Measurements from ENCODE around the gene ZBTB8OS. TPM values are rescaled to one million over a fixed set of nuclear protein-coding genes. Genes with fewer than 3 reads are reported as not detected.

Gene ZBTB8OS
- total RNA-seq, 1 donor from 2014 or later: 48.0 TPM

DNA sequence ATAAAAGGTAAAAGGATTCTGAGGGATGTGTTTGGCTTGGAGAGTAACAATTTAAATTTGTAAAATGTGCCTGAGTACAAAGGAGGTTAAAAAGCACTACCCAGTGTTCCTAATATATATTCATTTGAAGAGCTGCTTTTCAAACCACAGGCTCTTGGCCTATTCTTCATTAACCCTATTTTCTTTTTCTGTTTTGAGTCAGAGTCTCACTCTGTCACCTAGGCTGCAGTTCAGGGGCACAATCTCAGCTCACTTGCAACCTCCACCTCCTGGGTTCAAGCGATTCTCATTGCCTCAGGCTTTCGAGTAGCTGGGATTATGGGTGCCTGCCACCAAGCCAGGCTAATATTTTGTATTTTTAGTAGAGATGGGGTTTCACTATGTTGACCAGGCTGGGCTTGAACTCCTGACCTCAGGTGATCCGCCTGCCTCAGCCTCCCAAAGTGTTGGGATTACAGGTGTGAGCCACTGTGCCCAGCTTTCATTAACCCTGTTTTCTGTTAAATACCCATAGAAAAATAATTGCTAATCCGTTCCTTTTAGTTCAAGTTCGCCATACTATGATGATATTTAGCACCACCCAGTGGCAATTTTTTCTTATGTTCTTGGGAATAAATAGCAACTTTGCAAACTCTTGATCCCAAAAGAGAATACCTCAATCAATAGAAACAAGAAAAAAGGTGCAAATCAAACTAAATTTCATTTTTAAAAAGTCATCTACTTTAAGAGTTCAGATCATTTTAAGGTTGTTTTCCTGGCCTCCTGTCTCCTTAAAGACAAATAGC, 30.5 kb downstream of the ZBTB8OS start:
- peaks cover 29% of the 10 kb centered on the region for H3K4me1 Mint-ChIP-seq (ENCODE audit: low read depth)
- H3K27me3 Mint-ChIP-seq (ENCODE audit: low read depth): no peaks in the 10 kb centered on the region
- H3K36me3 Mint-ChIP-seq (ENCODE audit: low read depth): peaks cover 48% of the 10 kb centered on the region
- no peak overlapping the region for H3K27ac Mint-ChIP-seq
- DNase-seq (ENCODE audit: low spot score): no peak
- no peak overlapping the region for H3K4me3 Mint-ChIP-seq (ENCODE audit: low read depth)
- intact Hi-C loops (cut with micrococcal nuclease): loop anchor here (10.0 kb wide), 1 partner anchor 95 kb away; no protein-coding TSS in a partner anchor
- peaks cover 3% of the 10 kb centered on the region for H3K9me3 Mint-ChIP-seq

DNA sequence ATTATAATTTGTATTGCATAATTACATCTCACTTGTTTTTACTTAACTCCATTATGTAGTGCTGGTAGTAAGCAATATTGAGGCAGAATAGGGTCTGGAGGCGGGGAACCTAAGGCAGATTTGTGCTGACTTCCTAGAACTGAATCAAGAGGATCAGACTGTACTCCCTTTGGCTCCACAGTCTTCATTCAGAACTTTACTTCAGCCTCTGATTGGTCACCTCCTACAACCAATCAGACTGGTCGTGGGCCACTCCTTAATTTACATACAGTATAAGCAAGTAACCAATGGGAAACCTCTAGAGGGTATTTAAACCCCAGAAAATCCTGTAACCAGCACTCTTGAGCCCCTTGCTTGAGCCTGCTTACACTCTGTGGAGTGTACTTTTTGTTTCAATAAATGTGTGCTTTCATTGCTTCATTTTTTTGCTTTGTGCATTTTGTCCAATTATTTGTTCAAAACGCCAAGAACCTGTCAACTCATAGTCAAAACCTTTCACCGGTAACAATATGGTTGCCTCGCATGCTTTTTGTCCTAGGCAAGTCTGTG, 31.6 kb downstream of the ZBTB8OS start:
- no peaks in the 10 kb centered on the region for H3K9me3 Mint-ChIP-seq
- H3K27me3 Mint-ChIP-seq (ENCODE audit: low read depth): no peaks in the 10 kb centered on the region
- H3K4me3 Mint-ChIP-seq (ENCODE audit: low read depth): no peak overlapping the region
- H3K4me1 Mint-ChIP-seq (ENCODE audit: low read depth): peaks cover 23% of the 10 kb centered on the region
- H3K36me3 Mint-ChIP-seq (ENCODE audit: low read depth): peaks cover 41% of the 10 kb centered on the region
- intact Hi-C loops (cut with micrococcal nuclease): loop anchor here (10.0 kb wide), 1 partner anchor 94 kb away; no protein-coding TSS in a partner anchor
- DNase-seq (ENCODE audit: low spot score): no peak
- H3K27ac Mint-ChIP-seq: no peak overlapping the region

DNA sequence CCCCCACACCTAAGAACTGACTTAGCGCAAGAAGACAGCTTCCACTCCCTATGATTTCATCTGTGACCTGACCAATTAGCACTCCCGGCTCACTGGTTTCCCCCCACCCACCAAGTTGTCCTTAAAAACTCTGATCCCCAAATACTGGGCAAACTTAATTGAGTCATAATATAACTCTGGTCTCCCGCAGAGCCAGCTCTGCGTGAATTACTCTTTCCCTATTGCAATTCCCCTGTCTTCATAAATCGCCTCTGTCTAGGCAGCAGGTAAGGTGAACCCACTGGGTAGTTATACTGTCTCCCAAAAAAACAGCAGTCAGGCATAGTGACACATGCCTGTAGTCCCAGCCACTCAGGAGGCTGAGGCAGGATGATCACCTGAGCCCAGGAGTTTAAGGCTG, 36.9 kb downstream of the ZBTB8OS start:
- H3K36me3 Mint-ChIP-seq (ENCODE audit: low read depth): peaks cover 3% of the 10 kb centered on the region
- H3K27me3 Mint-ChIP-seq (ENCODE audit: low read depth): no peaks in the 10 kb centered on the region
- no peaks in the 10 kb centered on the region for H3K9me3 Mint-ChIP-seq
- H3K4me3 Mint-ChIP-seq (ENCODE audit: low read depth): no peak overlapping the region
- no peak for DNase-seq (ENCODE audit: low spot score)
- intact Hi-C loops (cut with micrococcal nuclease): loop anchor here (10.0 kb wide), 1 partner anchor 89 kb away; no protein-coding TSS in a partner anchor
- peaks cover 2% of the 10 kb centered on the region for H3K4me1 Mint-ChIP-seq (ENCODE audit: low read depth)
- no peak overlapping the region for H3K27ac Mint-ChIP-seq

DNA sequence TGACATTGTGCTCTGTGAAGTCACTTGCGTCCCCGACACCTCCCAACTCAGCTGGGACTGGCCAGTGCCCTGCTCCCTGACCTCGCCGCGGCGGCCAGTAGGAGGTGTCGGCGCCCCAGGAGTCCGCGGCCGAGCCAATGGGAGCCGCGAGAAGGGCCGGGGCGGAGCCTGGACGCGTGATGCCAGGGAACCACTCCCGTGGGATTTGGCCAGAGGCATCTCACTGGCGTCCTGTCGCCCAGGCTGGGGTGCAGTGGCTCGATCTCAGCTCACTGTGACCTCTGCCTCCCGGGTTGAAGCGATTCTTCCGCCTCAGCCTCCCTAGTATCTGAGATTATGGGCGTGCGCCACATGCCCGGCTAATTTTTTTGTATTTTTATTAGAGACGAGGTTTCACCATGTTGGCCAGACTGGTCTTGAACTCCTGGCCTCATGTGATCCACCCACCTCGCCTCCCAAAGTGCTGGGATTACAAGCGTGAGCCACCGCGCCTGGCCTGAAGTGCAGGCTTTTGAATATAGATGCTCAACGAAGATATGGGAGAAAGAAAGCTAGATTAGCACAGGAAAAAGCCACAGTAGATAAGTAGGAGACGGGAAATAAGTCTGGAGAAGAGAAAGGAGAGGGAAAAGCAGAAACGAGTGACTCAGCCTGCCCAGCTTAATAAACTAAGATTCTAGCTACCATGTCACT, 38.0 kb downstream of the ZBTB8OS start:
- Mint-ChIP-seq H3K4me3 (ENCODE audit: low read depth) (peak overlapping the region; percentile 67), H3K27me3 (ENCODE audit: low read depth) (no peaks in the 10 kb centered on the region), H3K36me3 (ENCODE audit: low read depth) (no peaks in the 10 kb centered on the region), H3K4me1 (ENCODE audit: low read depth) (peaks cover 2% of the 10 kb centered on the region), H3K27ac (no peak overlapping the region), H3K9me3 (no peaks in the 10 kb centered on the region)
- intact Hi-C loops (cut with micrococcal nuclease): loop anchor here (10.0 kb wide), 1 partner anchor 88 kb away; no protein-coding TSS in a partner anchor
- peak; percentile 40 for DNase-seq (ENCODE audit: low spot score)

DNA sequence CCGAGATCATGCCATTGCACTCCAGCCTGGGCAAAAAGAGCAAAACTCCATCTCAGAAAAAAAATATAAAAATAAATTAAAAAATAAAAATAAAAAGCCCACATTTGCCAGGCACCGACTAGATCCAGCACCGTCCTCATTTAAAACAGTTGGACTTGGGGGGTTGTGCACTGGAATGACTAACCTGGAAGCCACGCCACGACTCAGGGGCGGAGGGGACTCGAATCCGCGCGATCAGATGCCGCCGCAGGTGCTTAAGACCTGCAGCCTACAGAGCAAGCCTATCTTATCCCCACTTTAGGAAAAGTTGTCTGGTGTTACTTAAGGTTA, 38.5 kb downstream of the ZBTB8OS start:
- no peak overlapping the region for H3K27ac Mint-ChIP-seq
- peaks cover 2% of the 10 kb centered on the region for H3K4me1 Mint-ChIP-seq (ENCODE audit: low read depth)
- H3K36me3 Mint-ChIP-seq (ENCODE audit: low read depth): no peaks in the 10 kb centered on the region
- peak overlapping the region; percentile 67 for H3K4me3 Mint-ChIP-seq (ENCODE audit: low read depth)
- H3K9me3 Mint-ChIP-seq: no peaks in the 10 kb centered on the region
- DNase-seq (ENCODE audit: low spot score): no peak
- intact Hi-C loops (cut with micrococcal nuclease): loop anchor here (10.0 kb wide), 1 partner anchor 87 kb away; no protein-coding TSS in a partner anchor
- H3K27me3 Mint-ChIP-seq (ENCODE audit: low read depth): no peaks in the 10 kb centered on the region

DNA sequence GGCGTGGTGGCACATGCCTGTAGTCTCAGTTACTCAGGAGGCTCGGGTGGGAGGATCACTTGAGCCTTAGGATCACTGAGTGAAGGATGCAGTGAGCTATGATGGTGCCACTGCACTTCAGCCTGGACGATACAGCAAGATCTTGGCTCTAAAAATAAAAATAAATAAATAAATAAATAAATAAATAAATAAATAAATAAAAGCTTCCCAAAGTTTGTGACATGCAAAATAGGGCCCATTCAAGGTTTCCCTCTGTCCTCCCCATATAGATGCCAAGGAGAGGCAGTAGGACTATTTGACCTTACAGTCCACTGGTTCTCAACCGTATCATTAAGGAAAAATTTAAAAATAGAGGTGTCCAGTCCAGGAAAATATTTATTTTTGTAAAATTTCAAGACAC, 41.2 kb downstream of the ZBTB8OS start:
- no peak for DNase-seq (ENCODE audit: low spot score)
- H3K4me1 Mint-ChIP-seq (ENCODE audit: low read depth): peaks cover 2% of the 10 kb centered on the region
- no peaks in the 10 kb centered on the region for H3K9me3 Mint-ChIP-seq
- H3K36me3 Mint-ChIP-seq (ENCODE audit: low read depth): no peaks in the 10 kb centered on the region
- H3K27me3 Mint-ChIP-seq (ENCODE audit: low read depth): no peaks in the 10 kb centered on the region
- no peak overlapping the region for H3K4me3 Mint-ChIP-seq (ENCODE audit: low read depth)
- intact Hi-C loops (cut with micrococcal nuclease): no loop called here
- no peak overlapping the region for H3K27ac Mint-ChIP-seq

DNA sequence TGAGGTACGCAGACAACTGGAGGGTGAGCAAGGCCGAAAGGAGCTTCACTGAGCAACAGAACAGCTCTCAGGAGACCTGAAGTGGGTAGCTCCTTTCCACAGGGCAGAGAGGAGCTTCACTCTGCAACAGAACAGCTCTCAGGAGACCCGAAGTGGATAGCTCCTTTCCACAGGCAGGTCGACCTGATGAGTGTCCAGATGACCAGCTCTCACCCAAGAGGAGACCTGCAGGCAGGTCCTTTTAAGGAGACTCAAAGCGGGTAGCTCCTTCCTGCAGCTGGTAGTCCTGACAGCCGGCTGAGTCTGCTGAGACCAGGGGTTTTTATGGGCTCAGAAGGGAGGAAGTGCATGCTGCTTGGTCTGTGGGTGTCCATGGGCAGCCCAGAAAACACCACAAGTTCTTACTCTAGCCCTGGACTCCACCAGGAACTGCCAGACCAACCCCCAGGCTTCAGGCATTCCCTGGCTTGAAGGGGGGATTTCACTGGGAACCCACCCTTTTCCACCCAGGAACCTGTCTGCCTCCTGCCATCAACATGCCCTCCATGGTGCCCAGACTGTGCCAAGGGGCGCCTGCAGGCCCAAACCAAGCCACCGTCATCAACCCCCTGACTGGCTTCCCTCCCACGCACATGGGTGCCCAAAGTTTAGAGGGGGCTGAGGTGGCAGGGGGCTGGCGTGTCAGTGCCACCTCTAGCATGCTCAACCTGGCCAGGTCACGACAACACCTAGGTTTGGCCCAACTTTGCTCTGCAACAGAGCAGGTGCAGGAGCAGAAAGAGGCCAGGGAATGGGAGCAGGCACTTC, 43.6 kb downstream of the ZBTB8OS start:
- no peaks in the 10 kb centered on the region for H3K36me3 Mint-ChIP-seq (ENCODE audit: low read depth)
- intact Hi-C loops (cut with micrococcal nuclease): no loop called here
- DNase-seq (ENCODE audit: low spot score): no peak
- no peaks in the 10 kb centered on the region for H3K27me3 Mint-ChIP-seq (ENCODE audit: low read depth)
- H3K9me3 Mint-ChIP-seq: no peaks in the 10 kb centered on the region
- no peak overlapping the region for H3K27ac Mint-ChIP-seq
- H3K4me1 Mint-ChIP-seq (ENCODE audit: low read depth): no peaks in the 10 kb centered on the region
- no peak overlapping the region for H3K4me3 Mint-ChIP-seq (ENCODE audit: low read depth)

DNA sequence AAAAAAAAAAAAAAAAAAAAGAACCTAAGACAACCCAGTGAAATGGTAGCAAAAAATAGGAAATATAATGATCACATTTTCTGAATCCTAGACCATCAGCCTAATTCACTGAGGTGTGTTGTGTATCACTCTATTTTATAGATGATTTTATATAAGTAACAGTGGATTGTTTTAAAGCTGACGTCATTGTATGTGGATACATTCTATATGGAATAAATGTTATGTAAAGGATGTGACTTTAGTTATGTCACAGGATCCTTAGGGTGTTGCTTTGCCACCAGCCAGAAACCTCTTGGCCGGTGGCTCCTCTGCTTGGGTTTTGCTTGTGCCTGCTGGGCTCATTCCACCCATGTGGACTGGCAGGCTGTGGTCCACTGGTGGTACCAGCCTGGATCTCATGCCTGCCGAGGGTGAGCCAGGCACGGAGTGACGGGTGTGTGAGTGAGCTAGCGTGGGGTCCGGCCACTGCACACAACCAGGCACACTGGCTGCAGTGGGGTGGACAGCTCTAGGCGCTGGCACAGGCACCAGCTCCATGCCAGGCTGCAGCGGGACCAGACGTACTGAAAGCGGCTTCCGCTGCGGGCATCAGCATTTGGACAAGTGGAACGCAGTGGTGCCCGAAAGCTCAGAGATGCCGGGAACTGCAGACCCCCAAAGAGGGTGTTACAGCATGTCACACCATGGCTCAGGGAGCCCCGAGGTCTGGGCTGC, 44.5 kb downstream of the ZBTB8OS start:
- Mint-ChIP-seq H3K27me3 (ENCODE audit: low read depth) (no peaks in the 10 kb centered on the region), H3K36me3 (ENCODE audit: low read depth) (no peaks in the 10 kb centered on the region)

DNA sequence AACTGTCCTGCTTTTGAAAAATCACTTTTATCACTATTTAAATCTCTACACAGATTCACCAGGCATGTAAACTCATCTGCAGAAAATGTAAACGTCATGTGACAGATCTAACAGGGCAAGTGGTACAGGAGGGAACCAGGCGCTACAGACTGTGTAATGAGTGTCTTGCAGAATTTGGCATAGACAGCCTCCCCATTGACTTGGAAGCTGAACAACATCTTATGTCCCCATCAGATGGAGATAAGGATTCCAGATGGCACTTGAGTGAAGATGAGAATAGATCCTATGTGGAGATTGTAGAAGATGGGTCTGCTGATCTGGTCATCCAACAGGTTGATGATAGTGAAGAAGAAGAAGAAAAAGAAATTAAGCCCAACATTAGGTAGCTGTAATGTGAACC, 50.3 kb downstream of the ZBTB8OS start:
- H3K36me3 Mint-ChIP-seq (ENCODE audit: low read depth): no peaks in the 10 kb centered on the region
- no peaks in the 10 kb centered on the region for H3K27me3 Mint-ChIP-seq (ENCODE audit: low read depth)
- intact Hi-C loops (cut with micrococcal nuclease): no loop called here
- no peaks in the 10 kb centered on the region for H3K9me3 Mint-ChIP-seq
- no peak overlapping the region for H3K4me3 Mint-ChIP-seq (ENCODE audit: low read depth)
- no peaks in the 10 kb centered on the region for H3K4me1 Mint-ChIP-seq (ENCODE audit: low read depth)
- DNase-seq (ENCODE audit: low spot score): no peak
- H3K27ac Mint-ChIP-seq: no peak overlapping the region

More for the DNA sequence above, 44.5 kb downstream of the ZBTB8OS start:
- intact Hi-C loops (cut with micrococcal nuclease): no loop called here
- H3K27ac Mint-ChIP-seq: no peak overlapping the region
- no peaks in the 10 kb centered on the region for H3K4me1 Mint-ChIP-seq (ENCODE audit: low read depth)
- H3K9me3 Mint-ChIP-seq: no peaks in the 10 kb centered on the region
- no peak for DNase-seq (ENCODE audit: low spot score)
- no peak overlapping the region for H3K4me3 Mint-ChIP-seq (ENCODE audit: low read depth)

DNA sequence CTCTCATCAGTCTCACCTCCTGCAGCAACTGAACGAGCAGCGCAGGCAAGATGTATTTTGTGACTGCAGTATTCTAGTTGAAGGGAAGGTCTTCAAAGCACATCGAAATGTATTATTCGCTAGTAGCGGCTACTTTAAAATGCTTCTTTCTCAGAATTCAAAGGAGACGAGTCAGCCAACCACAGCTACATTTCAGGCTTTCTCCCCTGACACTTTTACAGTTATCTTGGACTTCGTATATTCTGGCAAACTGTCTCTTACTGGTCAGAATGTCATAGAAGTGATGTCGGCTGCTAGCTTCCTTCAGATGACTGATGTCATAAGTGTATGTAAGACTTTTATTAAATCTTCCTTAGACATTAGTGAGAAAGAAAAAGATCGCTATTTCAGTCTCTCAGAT, 57.4 kb downstream of the ZBTB8OS start:
- no peak overlapping the region for H3K27ac Mint-ChIP-seq
- intact Hi-C loops (cut with micrococcal nuclease): no loop called here
- H3K27me3 Mint-ChIP-seq (ENCODE audit: low read depth): no peaks in the 10 kb centered on the region
- DNase-seq (ENCODE audit: low spot score): no peak
- no peak overlapping the region for H3K4me3 Mint-ChIP-seq (ENCODE audit: low read depth)
- H3K4me1 Mint-ChIP-seq (ENCODE audit: low read depth): no peaks in the 10 kb centered on the region
- H3K9me3 Mint-ChIP-seq: no peaks in the 10 kb centered on the region
- H3K36me3 Mint-ChIP-seq (ENCODE audit: low read depth): no peaks in the 10 kb centered on the region

DNA sequence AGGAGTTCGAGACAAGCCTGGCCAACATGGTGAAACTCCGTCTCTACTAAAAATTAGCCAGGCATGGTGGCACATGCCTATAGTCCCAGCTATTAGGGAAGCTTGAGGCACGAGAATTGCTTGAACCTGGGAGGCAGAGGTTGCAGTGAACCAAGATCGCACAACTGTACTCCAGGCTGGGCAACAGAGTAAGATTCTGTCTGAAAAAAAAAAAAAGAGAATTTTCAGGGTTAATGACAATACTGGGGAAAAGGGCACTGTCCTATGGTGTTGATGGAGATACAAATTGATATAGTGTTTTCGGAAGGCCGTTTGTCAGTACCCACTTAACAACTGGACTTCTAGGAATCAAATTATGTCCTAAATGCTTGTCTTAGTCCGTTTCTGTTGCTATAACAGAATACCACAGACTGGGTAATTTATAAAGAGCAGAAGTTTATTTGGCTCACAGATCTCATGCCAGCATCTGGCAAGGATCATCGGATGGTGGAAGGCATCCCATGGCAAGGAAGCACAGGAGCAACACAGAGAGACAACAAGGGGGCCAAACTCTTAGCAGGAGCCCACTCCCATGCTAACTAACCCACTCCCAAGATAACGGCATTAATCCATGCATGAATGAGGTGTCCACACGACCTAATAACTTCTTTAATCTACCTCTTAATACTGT, 69.9 kb downstream of the ZBTB8OS start:
- H3K9me3 Mint-ChIP-seq: no peaks in the 10 kb centered on the region
- no peak overlapping the region for H3K27ac Mint-ChIP-seq
- no peak overlapping the region for H3K4me3 Mint-ChIP-seq (ENCODE audit: low read depth)
- peaks cover 2% of the 10 kb centered on the region for H3K27me3 Mint-ChIP-seq (ENCODE audit: low read depth)
- DNase-seq (ENCODE audit: low spot score): no peak
- no peaks in the 10 kb centered on the region for H3K36me3 Mint-ChIP-seq (ENCODE audit: low read depth)
- intact Hi-C loops (cut with micrococcal nuclease): no loop called here
- no peaks in the 10 kb centered on the region for H3K4me1 Mint-ChIP-seq (ENCODE audit: low read depth)
